NCI-H2196 (cell line): ENCODE measurements around the gene HJURP.

Source experiments
- DNase-seq: peaks from one replicate; lab custom pipeline; 2025; ENCODE audit not compliant: unreplicated experiment; lab: John Stamatoyannopoulos, UW

HJURP gene

GRCh38 chr2:233793465-233794127 lies 60.7 kb downstream of the HJURP start:
- DNase-seq, result no peak

- DNase-seq, result no peak
Observed at GRCh38 chr2:233792720-233793119, 61.6 kb downstream of the HJURP start.

- no peak for DNase-seq
Observed at GRCh38 chr2:233791883-233792329, 62.4 kb downstream of the HJURP start.

GRCh38 chr2:233791151-233791882 lies 63.0 kb downstream of the HJURP start:
- no peak for DNase-seq

GRCh38 chr2:233789554-233789953 lies 64.8 kb downstream of the HJURP start:
- no peak for DNase-seq
